Fibroblast of lung (primary cell): Measurements from ENCODE around the gene MYOT. TPM values are rescaled to one million over a fixed set of nuclear protein-coding genes. Genes with fewer than 3 reads are reported as not detected.

Experiments
- DNase-seq, 2 donors: peaks; one replicate each; pipeline versions ENCODE4 v3.0.0 to v3.0.0-alpha.2; 2010; ENCODE audit warnings: low read depth in 2 of 2
- H2AFZ ChIP-seq: 2 replicates; pipeline ENCODE4 v1.5.1; 2012; ENCODE audit warnings: low read length, control low read depth, inconsistent platforms
- H3K27ac ChIP-seq: 2 replicates; pipeline ENCODE4 v1.5.1; 2011; ENCODE audit warnings: low read length, control low read depth; ENCODE audit not compliant: insufficient read depth
- H3K27me3 ChIP-seq: 2 replicates; pipeline ENCODE4 v1.5.1; 2011; ENCODE audit warnings: mild to moderate bottlenecking, low read length; ENCODE audit not compliant: control insufficient read depth, insufficient read depth
- H3K36me3 ChIP-seq: 2 replicates; pipeline ENCODE4 v1.5.1; 2011; ENCODE audit warnings: low read length; ENCODE audit not compliant: control insufficient read depth, insufficient read depth
- H3K4me1 ChIP-seq: 2 replicates; pipeline ENCODE4 v1.5.1; 2011; ENCODE audit warnings: low read length; ENCODE audit not compliant: control insufficient read depth, insufficient read depth; ENCODE audit errors: extremely low read depth
- H3K4me2 ChIP-seq: 2 replicates; pipeline ENCODE4 v1.5.1; 2011; ENCODE audit warnings: low read length, control low read depth; ENCODE audit not compliant: insufficient read depth; ENCODE audit errors: extremely low read depth
- H3K4me3 ChIP-seq, 4 experiments: fragments of 200-600 bp in 1 of 4; sonication (generic) in 1 of 4; replicated peaks in 1 of 4; 2 replicates each; pipeline ENCODE4 v1.5.1; 2011 to 2016; ENCODE audit warnings: low read length in 4 of 4, low read depth in 3 of 4, mild to moderate bottlenecking in 3 of 4, control low read depth in 2 of 4, inconsistent platforms in 1 of 4, mixed read lengths in 1 of 4; ENCODE audit not compliant: insufficient read depth in 1 of 4; ENCODE audit errors: control extremely low read depth in 1 of 4
- H3K79me2 ChIP-seq: 2 replicates; pipeline ENCODE4 v1.5.1; 2012; ENCODE audit warnings: mild to moderate bottlenecking, low read length, inconsistent platforms; ENCODE audit not compliant: control insufficient read depth, insufficient read depth
- H3K9ac ChIP-seq: 2 replicates; pipeline ENCODE4 v1.5.1; 2011; ENCODE audit warnings: mild to moderate bottlenecking, low read length, control low read depth; ENCODE audit not compliant: insufficient read depth
- H3K9me3 ChIP-seq: 2 replicates; pipeline ENCODE4 v1.5.1; 2012; ENCODE audit warnings: low read depth, low read length; ENCODE audit not compliant: control insufficient read depth, insufficient read depth
- H4K20me1 ChIP-seq: 2 replicates; pipeline ENCODE4 v1.5.1; 2011; ENCODE audit warnings: low read length; ENCODE audit not compliant: control insufficient read depth, insufficient read depth; ENCODE audit errors: extremely low read depth
- CTCF ChIP-seq, 2 donors: IDR thresholded peaks in 1 of 2; conservative IDR thresholded peaks in 1 of 2; 1 replicate in 1 of 2; 2 replicates in 1 of 2; pipeline ENCODE4 v1.5.1; 2011 to 2012; ENCODE audit warnings: low read length in 2 of 2, control low read depth in 1 of 2, inconsistent platforms in 1 of 2, low read depth in 1 of 2, mild to moderate bottlenecking in 1 of 2
- EZH2 ChIP-seq: IDR thresholded peaks from 2 replicates; pipeline ENCODE4 v1.5.1; 2012; ENCODE audit warnings: low read length, control low read depth, mild to moderate bottlenecking; ENCODE audit errors: missing control alignments
- polyA minus RNA-seq: library from RNA; depleted of rRNA, polyadenylated mRNA; stranded (reverse); fragments of >200 nt; gene quantifications from 2 replicates; pipeline ENCODE4 v1.2.3, GENCODE V29; 2011; ENCODE audit warnings: low replicate concordance
- polyA plus RNA-seq, 2 donors: library from polyadenylated mRNA; depleted of rRNA in 1 of 2; stranded (reverse) in 1 of 2; unstranded in 1 of 2; fragments of >200 nt; gene quantifications; 2 replicates each; pipeline ENCODE4 v1.2.1, GENCODE V29; 2011 to 2012; ENCODE audit warnings: missing spikeins in 1 of 2
- total RNA-seq: library from RNA; depleted of rRNA; stranded (reverse); fragments of >200 nt; gene quantifications from 2 replicates; pipeline ENCODE4 v1.2.1, GENCODE V29; 2014

The MYOT gene
- total RNA-seq: not detected in 2 replicates
- not detected in 2 replicates for polyA plus RNA-seq
- not detected in 2 replicates for polyA plus RNA-seq (2012)
- polyA minus RNA-seq: not detected in 2 replicates

GRCh38 chr5:137867664-137868063 is at the start of gene MYOT:
Gene MYOT (plus strand): TSS chr5:137867860. CDS start chr5:137870652, 2,792 bp downstream.
- no peaks in the 10 kb centered on the region for H3K79me2 ChIP-seq
- H3K4me1 ChIP-seq: no peaks in the 10 kb centered on the region
- no peak within 1 kb of the TSS for H3K4me3 ChIP-seq
- no peak for TF ChIP-seq EZH2
- no peak for TF ChIP-seq CTCF (conservative IDR thresholded peaks at IDR 0.05 in 1 of 2, IDR thresholded peaks at IDR 0.05 in 1 of 2; ENCODE audit: low read depth in 1 of 2, low read length in 2 of 2)
- H3K9me3 ChIP-seq: no peaks in the 10 kb centered on the region
- no peak for DNase-seq
- H3K9ac ChIP-seq: no peak within 1 kb of the TSS
- no peak within 1 kb of the TSS for H3K27ac ChIP-seq
- H2AFZ ChIP-seq: no peak within 1 kb of the TSS
- H3K4me2 ChIP-seq: no peak within 1 kb of the TSS
- H4K20me1 ChIP-seq: no peaks in the 10 kb centered on the region
- H3K27me3 ChIP-seq: no peaks in the 10 kb centered on the region
- no peaks in the 10 kb centered on the region for H3K36me3 ChIP-seq

- Histone ChIP-seq H3K4me3 (no peak overlapping the region), H3K27ac (no peak overlapping the region), H3K36me3 (no peaks in the 10 kb centered on the region), H3K79me2 (no peaks in the 10 kb centered on the region), H3K27me3 (no peaks in the 10 kb centered on the region), H3K4me2 (no peak overlapping the region), H2AFZ (no peak overlapping the region), H4K20me1 (no peaks in the 10 kb centered on the region), H3K9me3 (no peaks in the 10 kb centered on the region), H3K4me1 (no peaks in the 10 kb centered on the region), H3K9ac (no peak overlapping the region)
- DNase-seq: no peak
- TF ChIP-seq CTCF (conservative IDR thresholded peaks at IDR 0.05 in 1 of 2, IDR thresholded peaks at IDR 0.05 in 1 of 2; ENCODE audit: low read depth in 1 of 2, low read length in 2 of 2) (no peak), EZH2 (no peak)
These were observed 47.9 kb upstream of the MYOT start for GRCh38 chr5:137819766-137820165.

- H3K79me2 ChIP-seq: no peaks in the 10 kb centered on the region
- H3K27ac ChIP-seq: no peak overlapping the region
- H3K9me3 ChIP-seq: no peaks in the 10 kb centered on the region
- DNase-seq: peak; percentile 36 to 47
- TF ChIP-seq CTCF (conservative IDR thresholded peaks at IDR 0.05 in 1 of 2, IDR thresholded peaks at IDR 0.05 in 1 of 2; ENCODE audit: low read depth in 1 of 2, low read length in 2 of 2) (peak; percentile 48 to 57), EZH2 (no peak)
- H3K4me1 ChIP-seq: no peaks in the 10 kb centered on the region
- H3K36me3 ChIP-seq: no peaks in the 10 kb centered on the region
- no peaks in the 10 kb centered on the region for H3K27me3 ChIP-seq
- no peaks in the 10 kb centered on the region for H4K20me1 ChIP-seq
- H3K9ac ChIP-seq: no peak overlapping the region
- H2AFZ ChIP-seq: no peak overlapping the region
- no peak overlapping the region for H3K4me3 ChIP-seq
- no peak overlapping the region for H3K4me2 ChIP-seq
These were observed 45.4 kb upstream of the MYOT start for GRCh38 chr5:137822158-137822764.
